ENCODE results near the gene EOMES.

EOMES gene

DNA sequence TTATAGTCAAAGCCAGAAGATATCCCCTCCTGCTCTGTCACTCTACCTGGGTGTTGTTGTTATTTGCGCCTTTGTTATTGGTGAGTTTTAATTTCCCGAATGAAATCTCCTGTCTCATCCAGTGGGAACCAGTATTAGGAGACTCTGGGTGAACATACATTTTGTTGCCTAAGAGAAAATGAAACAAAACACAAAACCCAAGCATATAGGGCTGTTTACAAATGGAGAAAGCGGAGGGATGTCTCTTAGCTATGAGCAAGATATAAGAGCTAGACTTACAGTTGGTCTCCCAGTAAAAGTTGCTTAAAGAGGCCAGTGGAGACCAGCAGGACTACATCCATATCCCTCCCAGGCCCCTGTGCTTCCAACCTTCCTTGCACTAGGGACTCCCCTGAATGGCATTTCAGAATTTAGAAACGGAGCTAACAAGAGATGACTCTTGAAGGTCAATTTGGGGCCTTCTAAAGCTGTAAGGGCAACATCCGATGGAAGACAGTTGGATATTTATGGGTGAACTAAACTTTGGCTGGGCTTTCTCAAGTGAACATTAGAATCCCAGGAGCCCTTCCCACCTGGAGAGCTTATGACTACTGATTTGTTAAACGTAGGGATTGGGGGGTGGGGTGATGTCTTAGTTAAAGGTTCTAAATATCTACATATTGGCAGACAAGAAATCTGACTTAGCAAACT is 2.7 kb downstream of the EOMES start:
- H3K4me3 ChIP-seq (ENCODE audit: low read depth, low read length) = peak overlapping the region; percentile 33; the same call in 1 of the 2 replicates
- peaks cover 100% of the 10 kb centered on the region for H3K27me3 ChIP-seq (ENCODE audit: control insufficient read depth, insufficient read depth, low read length)
- no peak overlapping the region for H3K9ac ChIP-seq (ENCODE audit: low read depth, low read length)
- no peak overlapping the region for H3K27ac ChIP-seq (ENCODE audit: low read depth, low read length)
- peaks cover 66% of the 10 kb centered on the region for H3K4me1 ChIP-seq (ENCODE audit: control insufficient read depth, insufficient read depth, low read length)
- H3K36me3 ChIP-seq (ENCODE audit: control insufficient read depth, insufficient read depth, low read length) = no peaks in the 10 kb centered on the region
- H3K9me3 ChIP-seq (ENCODE audit: control insufficient read depth, insufficient read depth, low read length) = no peaks in the 10 kb centered on the region

DNA sequence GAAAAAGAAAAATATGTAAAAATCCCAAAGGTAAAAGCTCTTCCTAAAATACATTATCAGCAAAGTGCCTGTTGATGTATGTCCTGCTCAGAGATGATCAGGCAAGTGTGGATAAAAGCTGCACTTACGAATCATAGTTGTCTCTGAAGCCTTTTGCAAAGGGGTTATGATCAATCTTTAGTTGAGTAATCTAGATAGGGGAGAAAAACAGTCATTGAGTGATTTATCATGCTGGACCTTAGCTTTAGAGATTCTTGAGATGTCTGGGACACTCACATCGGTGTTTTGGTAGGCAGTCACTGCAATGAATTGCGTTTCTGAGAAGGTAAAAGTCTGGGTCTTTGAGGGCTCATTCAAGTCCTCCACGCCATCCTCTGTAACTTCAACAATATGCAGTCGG is 3.7 kb downstream of the EOMES start:
- H3K4me1 ChIP-seq (ENCODE audit: control insufficient read depth, insufficient read depth, low read length) = peaks cover 67% of the 10 kb centered on the region
- no peak overlapping the region for H3K4me3 ChIP-seq (ENCODE audit: low read depth, low read length)
- peaks cover 100% of the 10 kb centered on the region for H3K27me3 ChIP-seq (ENCODE audit: control insufficient read depth, insufficient read depth, low read length)
- H3K9me3 ChIP-seq (ENCODE audit: control insufficient read depth, insufficient read depth, low read length) = no peaks in the 10 kb centered on the region
- no peaks in the 10 kb centered on the region for H3K36me3 ChIP-seq (ENCODE audit: control insufficient read depth, insufficient read depth, low read length)
- H3K9ac ChIP-seq (ENCODE audit: low read depth, low read length) = no peak overlapping the region
- no peak overlapping the region for H3K27ac ChIP-seq (ENCODE audit: low read depth, low read length)

DNA sequence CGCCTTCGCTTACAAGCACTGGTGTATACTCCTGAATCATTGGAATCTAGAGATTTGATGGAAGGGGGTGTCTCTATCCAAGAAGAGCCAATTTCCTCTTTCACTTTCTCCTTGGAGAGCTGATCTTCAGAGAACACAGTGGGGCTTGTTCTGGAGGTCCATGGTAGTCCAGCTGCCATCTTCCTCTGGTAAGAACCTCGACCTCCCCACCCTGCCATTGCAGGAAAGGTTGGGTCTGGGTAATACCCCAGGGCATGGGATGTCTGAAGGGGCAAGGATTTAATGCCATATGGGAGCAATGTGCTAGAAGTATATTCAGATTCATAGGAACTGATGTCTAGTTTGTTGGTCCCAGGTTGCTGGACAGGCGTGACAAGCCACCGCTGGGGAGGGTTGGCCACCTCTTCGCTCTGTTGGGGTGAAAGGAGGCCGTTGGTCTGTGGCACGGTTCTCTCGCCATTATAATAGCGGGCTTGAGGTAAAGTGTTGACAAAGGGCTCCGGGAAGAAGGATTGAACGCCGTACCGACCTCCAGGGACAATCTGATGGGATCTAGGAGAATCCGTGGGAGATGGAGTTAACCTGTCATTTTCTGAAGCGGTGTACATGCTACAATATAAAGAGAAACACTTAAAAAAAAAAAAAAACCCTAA is 4.8 kb downstream of the EOMES start:
- H3K27me3 ChIP-seq (ENCODE audit: control insufficient read depth, insufficient read depth, low read length) = peaks cover 100% of the 10 kb centered on the region
- H3K36me3 ChIP-seq (ENCODE audit: control insufficient read depth, insufficient read depth, low read length) = no peaks in the 10 kb centered on the region
- no peak overlapping the region for H3K4me3 ChIP-seq (ENCODE audit: low read depth, low read length)
- no peaks in the 10 kb centered on the region for H3K9me3 ChIP-seq (ENCODE audit: control insufficient read depth, insufficient read depth, low read length)
- H3K27ac ChIP-seq (ENCODE audit: low read depth, low read length) = no peak overlapping the region
- no peak overlapping the region for H3K9ac ChIP-seq (ENCODE audit: low read depth, low read length)
- H3K4me1 ChIP-seq (ENCODE audit: control insufficient read depth, insufficient read depth, low read length) = peaks cover 71% of the 10 kb centered on the region

DNA sequence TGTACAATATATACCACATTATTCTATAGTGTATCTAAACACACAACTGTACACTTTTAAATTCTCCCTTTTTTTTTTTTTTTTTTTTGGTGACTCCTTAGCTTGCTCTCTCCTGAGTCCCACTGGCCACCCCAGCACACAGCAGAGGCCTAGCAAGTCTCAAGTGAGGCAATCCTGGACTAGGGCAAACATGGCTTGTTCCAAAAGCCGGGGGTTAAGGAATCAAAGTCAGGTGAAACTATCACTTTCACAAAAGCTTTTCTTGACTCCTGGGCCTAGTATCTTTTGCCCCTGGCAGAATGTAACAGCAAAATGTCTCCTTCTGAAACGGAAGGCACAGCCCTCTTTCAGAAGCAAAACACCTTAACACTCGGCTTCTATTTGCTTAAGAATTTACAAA is 5.8 kb downstream of the EOMES start:
- Histone ChIP-seq H3K27ac (ENCODE audit: low read depth, low read length) (peak overlapping the region; percentile 14), H3K4me1 (ENCODE audit: control insufficient read depth, insufficient read depth, low read length) (peaks cover 74% of the 10 kb centered on the region), H3K36me3 (ENCODE audit: control insufficient read depth, insufficient read depth, low read length) (no peaks in the 10 kb centered on the region), H3K4me3 (ENCODE audit: low read depth, low read length) (no peak overlapping the region), H3K9me3 (ENCODE audit: control insufficient read depth, insufficient read depth, low read length) (no peaks in the 10 kb centered on the region), H3K9ac (ENCODE audit: low read depth, low read length) (no peak overlapping the region), H3K27me3 (ENCODE audit: control insufficient read depth, insufficient read depth, low read length) (peaks cover 100% of the 10 kb centered on the region)

DNA sequence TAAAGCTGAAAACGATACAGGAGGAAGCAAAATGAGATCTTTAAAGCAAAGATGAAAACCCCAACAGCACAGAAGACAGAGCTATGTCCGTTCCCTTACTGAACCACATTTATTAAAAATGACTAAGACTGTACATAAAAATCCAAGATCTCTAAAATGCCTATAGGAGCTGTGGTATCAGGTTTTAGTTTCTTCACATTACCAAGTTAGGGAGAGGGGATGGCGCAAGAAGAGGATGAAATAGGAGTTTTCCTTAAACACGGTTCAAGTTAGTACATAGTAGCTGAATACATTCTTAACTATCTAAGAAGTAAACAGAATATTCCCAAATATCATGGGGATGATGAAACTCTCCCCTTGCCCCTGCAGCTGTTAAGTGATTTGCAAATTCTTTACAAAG is 6.3 kb downstream of the EOMES start:
- Histone ChIP-seq H3K4me1 (ENCODE audit: control insufficient read depth, insufficient read depth, low read length) (peaks cover 74% of the 10 kb centered on the region), H3K27me3 (ENCODE audit: control insufficient read depth, insufficient read depth, low read length) (peaks cover 99% of the 10 kb centered on the region), H3K4me3 (ENCODE audit: low read depth, low read length) (no peak overlapping the region)

DNA sequence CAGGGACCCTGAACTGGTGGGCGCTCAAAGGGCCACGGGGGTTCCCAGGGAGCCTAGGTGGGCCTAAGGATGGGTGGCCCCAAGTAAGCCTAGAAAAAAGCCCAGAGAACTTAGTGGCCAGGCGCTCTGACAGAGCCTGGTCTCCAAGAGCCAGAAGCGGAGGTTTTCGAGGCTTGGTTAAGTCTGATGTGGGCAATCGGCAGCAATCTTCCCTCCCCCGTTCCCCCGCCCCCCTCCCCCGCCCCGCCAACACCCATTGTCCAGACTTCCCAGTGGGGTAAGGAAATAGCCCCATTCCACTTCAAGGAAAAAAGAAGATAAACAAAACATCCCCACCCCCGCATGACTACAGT is 6.7 kb downstream of the EOMES start:
- Histone ChIP-seq H3K9ac (ENCODE audit: low read depth, low read length) (no peak overlapping the region), H3K36me3 (ENCODE audit: control insufficient read depth, insufficient read depth, low read length) (no peaks in the 10 kb centered on the region), H3K27me3 (ENCODE audit: control insufficient read depth, insufficient read depth, low read length) (peaks cover 98% of the 10 kb centered on the region), H3K4me3 (ENCODE audit: low read depth, low read length) (peak overlapping the region; percentile 57), H3K4me1 (ENCODE audit: control insufficient read depth, insufficient read depth, low read length) (peaks cover 74% of the 10 kb centered on the region), H3K27ac (ENCODE audit: low read depth, low read length) (peak overlapping the region; percentile 76), H3K9me3 (ENCODE audit: control insufficient read depth, insufficient read depth, low read length) (no peaks in the 10 kb centered on the region)

More for the DNA sequence above, 6.3 kb downstream of the EOMES start:
- Histone ChIP-seq H3K27ac (ENCODE audit: low read depth, low read length) (no peak overlapping the region), H3K36me3 (ENCODE audit: control insufficient read depth, insufficient read depth, low read length) (no peaks in the 10 kb centered on the region), H3K9me3 (ENCODE audit: control insufficient read depth, insufficient read depth, low read length) (no peaks in the 10 kb centered on the region), H3K9ac (ENCODE audit: low read depth, low read length) (no peak overlapping the region)

DNA sequence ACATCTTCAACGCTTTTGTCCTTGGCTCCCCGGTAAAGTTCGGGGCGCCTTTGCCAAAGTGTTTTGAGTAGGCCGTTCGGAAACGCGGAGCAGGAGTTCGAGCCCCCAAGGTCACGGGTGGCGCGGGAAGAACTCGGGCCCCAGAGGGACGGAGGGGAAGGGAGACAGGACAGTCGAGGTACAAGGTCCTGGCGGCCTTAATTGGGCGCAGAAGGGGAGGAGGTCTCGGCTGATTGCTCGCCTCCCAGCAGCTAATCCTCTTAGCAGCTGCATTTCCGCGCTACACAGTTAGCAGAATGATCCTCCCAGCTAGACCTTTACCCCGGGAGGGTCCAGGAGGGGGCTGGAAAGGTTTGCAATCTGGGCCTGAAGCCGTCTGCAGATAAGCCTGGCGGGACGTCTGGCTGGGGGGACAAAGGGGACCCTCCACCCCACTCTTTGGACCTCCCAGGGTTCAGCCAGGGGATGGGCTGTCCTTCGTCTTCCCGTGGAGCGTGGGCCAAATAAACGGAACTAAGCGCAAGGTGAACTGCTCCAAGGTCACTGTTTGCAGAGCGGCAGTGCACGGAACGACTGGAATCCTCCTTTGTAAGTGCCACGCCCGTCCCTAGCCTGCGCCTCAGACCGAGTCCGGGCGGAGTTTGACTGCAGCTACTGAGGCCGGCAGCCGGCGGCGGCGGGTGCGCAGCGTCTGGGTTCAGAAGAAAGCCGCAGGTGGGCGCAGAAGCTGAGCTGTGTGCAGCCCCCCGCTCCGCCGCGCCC is 7.2 kb downstream of the EOMES start:
- Histone ChIP-seq H3K4me1 (ENCODE audit: control insufficient read depth, insufficient read depth, low read length) (peaks cover 69% of the 10 kb centered on the region), H3K9ac (ENCODE audit: low read depth, low read length) (no peak overlapping the region), H3K4me3 (ENCODE audit: low read depth, low read length) (peak overlapping the region; percentile 57), H3K9me3 (ENCODE audit: control insufficient read depth, insufficient read depth, low read length) (no peaks in the 10 kb centered on the region), H3K36me3 (ENCODE audit: control insufficient read depth, insufficient read depth, low read length) (no peaks in the 10 kb centered on the region), H3K27me3 (ENCODE audit: control insufficient read depth, insufficient read depth, low read length) (peaks cover 98% of the 10 kb centered on the region), H3K27ac (ENCODE audit: low read depth, low read length) (peak overlapping the region; percentile 76)

DNA sequence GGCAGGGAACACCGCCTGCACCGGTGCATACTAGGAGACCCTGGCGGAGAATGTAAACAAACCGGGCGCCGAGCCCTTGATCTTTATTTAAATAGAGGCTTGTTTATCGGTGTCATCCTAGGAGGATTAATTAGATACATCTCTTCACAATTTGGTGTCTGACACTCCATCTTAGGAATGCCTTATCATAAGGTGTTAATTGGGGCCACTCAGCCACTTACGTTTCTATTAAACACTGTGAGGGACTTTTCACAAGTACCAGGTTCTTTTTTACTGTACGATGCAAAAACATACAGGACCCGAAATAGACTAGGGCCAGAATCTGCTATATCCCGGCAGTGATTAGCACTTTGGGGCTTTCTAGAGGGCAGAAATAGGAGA is 8.0 kb downstream of the EOMES start:
- peaks cover 95% of the 10 kb centered on the region for H3K27me3 ChIP-seq (ENCODE audit: control insufficient read depth, insufficient read depth, low read length)
- H3K9me3 ChIP-seq (ENCODE audit: control insufficient read depth, insufficient read depth, low read length) = no peaks in the 10 kb centered on the region
- H3K4me3 ChIP-seq (ENCODE audit: low read depth, low read length) = peak overlapping the region; percentile 57
- H3K4me1 ChIP-seq (ENCODE audit: control insufficient read depth, insufficient read depth, low read length) = peaks cover 62% of the 10 kb centered on the region
- H3K27ac ChIP-seq (ENCODE audit: low read depth, low read length) = peak overlapping the region; percentile 80
- H3K9ac ChIP-seq (ENCODE audit: low read depth, low read length) = no peak overlapping the region
- H3K36me3 ChIP-seq (ENCODE audit: control insufficient read depth, insufficient read depth, low read length) = no peaks in the 10 kb centered on the region

DNA sequence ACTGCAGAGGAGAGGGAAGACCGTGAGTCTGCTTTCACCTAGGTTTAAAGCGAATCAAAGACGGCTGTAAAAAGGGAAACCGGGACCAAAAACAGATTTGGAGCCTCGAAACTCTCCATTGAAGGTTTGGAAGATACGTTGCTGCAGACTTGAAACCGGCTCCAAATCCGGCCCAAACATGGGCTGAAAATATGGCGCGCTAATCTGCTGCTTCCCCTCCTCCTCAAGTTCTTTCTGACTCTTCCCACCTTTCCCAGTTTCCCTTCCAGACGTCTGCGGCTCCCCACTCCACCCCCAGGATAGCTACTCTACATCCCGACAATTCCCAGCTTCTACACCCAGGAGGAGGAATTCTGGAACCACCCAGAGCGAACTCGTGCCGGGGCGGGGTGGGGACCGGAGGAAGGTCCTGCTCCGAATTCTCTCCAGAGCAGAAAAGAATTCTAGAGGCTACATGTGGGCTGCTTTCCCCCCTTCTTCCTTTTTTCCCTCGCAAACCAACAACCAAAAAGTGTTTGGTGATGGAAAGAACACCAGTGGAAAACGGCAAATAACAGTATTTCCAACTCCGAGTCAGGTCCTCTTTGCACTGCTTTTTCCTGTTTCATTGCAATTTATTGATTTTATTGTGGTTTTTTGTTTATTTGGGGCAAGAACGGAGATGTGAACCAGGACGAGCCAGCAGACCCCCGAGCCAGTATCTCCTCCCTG is 8.5 kb downstream of the EOMES start:
- Histone ChIP-seq H3K27me3 (ENCODE audit: control insufficient read depth, insufficient read depth, low read length) (peaks cover 90% of the 10 kb centered on the region), H3K36me3 (ENCODE audit: control insufficient read depth, insufficient read depth, low read length) (no peaks in the 10 kb centered on the region), H3K27ac (ENCODE audit: low read depth, low read length) (peak overlapping the region; percentile 80), H3K4me1 (ENCODE audit: control insufficient read depth, insufficient read depth, low read length) (peaks cover 56% of the 10 kb centered on the region), H3K9ac (ENCODE audit: low read depth, low read length) (no peak overlapping the region), H3K9me3 (ENCODE audit: control insufficient read depth, insufficient read depth, low read length) (no peaks in the 10 kb centered on the region), H3K4me3 (ENCODE audit: low read depth, low read length) (peak overlapping the region; percentile 57)

DNA sequence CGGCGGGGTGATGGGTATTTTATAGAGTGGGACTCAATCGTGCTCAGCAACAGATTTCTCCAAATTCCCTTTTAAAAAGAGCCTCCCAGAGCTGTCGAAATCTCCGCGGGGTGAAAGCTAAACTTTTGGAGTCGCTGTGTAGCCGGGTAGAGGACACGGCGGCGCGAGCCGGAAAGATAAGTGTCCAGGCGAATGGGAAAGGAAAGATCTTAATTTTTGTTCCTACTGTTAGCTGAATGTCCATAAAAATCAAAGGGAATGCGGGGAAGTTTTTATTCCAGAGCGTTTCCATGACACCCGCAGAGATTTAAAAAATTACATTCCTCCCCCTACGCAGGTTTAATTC is 9.1 kb downstream of the EOMES start:
- H3K27ac ChIP-seq (ENCODE audit: low read depth, low read length) = peak overlapping the region; percentile 80
- H3K27me3 ChIP-seq (ENCODE audit: control insufficient read depth, insufficient read depth, low read length) = peaks cover 87% of the 10 kb centered on the region
- peaks cover 51% of the 10 kb centered on the region for H3K4me1 ChIP-seq (ENCODE audit: control insufficient read depth, insufficient read depth, low read length)
- H3K36me3 ChIP-seq (ENCODE audit: control insufficient read depth, insufficient read depth, low read length) = no peaks in the 10 kb centered on the region
- no peak overlapping the region for H3K9ac ChIP-seq (ENCODE audit: low read depth, low read length)
- peak overlapping the region; percentile 57 for H3K4me3 ChIP-seq (ENCODE audit: low read depth, low read length)
- no peaks in the 10 kb centered on the region for H3K9me3 ChIP-seq (ENCODE audit: control insufficient read depth, insufficient read depth, low read length)
